Loucy (cell line): Measurements from ENCODE around the gene NCOR1.

Source experiments
- H2AFZ ChIP-seq: fragments of 200-600 bp; sonication (generic); 2 replicates; pipeline ENCODE4 v1.6.0; 2016; ENCODE audit warnings: antibody characterized with exemption, mild to moderate bottlenecking, low read length, moderate library complexity
- H3F3A ChIP-seq: fragments of 200-600 bp; 2 replicates; pipeline ENCODE4 v1.6.0; 2016; ENCODE audit warnings: antibody characterized with exemption, low read depth, mild to moderate bottlenecking
- H3K27me3 ChIP-seq: fragments of 200-600 bp; sonication (generic); 2 replicates; pipeline ENCODE4 v1.6.1; 2014; ENCODE audit warnings: low read length, mild to moderate bottlenecking; ENCODE audit not compliant: insufficient read depth, poor library complexity, severe bottlenecking
- H3K36me3 ChIP-seq: fragments of 200-600 bp; sonication (generic); 2 replicates; pipeline ENCODE4 v1.6.1; 2016; ENCODE audit warnings: low read length; ENCODE audit not compliant: insufficient read depth
- H3K4me1 ChIP-seq: fragments of 200-600 bp; sonication (generic); 2 replicates; pipeline ENCODE4 v1.5.1; 2014; ENCODE audit warnings: low read length, mild to moderate bottlenecking; ENCODE audit not compliant: insufficient read depth, poor library complexity, severe bottlenecking
- H3K4me2 ChIP-seq: fragments of 200-600 bp; sonication (generic); 2 replicates; pipeline ENCODE4 v1.6.0; 2014; ENCODE audit warnings: antibody characterized with exemption, low read length, low read depth, mild to moderate bottlenecking; ENCODE audit not compliant: poor library complexity, severe bottlenecking
- H3K4me3 ChIP-seq: fragments of 200-600 bp; sonication (generic); 2 replicates; pipeline ENCODE4 v1.5.1; 2014; ENCODE audit warnings: low read length, mild to moderate bottlenecking, mixed read lengths; ENCODE audit not compliant: poor library complexity, severe bottlenecking
- H3K79me2 ChIP-seq: fragments of 200-600 bp; sonication (generic); 2 replicates; pipeline ENCODE4 v1.6.1; 2014; ENCODE audit warnings: low read length; ENCODE audit not compliant: insufficient read depth
- H3K9ac ChIP-seq: fragments of 200-600 bp; sonication (generic); 2 replicates; pipeline ENCODE4 v1.6.0; 2014; ENCODE audit warnings: mild to moderate bottlenecking, low read depth, low read length, moderate library complexity; ENCODE audit not compliant: poor library complexity, severe bottlenecking
- H3K9me2 ChIP-seq: fragments of 200-600 bp; sonication (generic); replicated peaks from 2 replicates; pipeline ENCODE4 v1.6.1; 2016; ENCODE audit warnings: low read depth, low read length, mixed read lengths
- H3K9me3 ChIP-seq: fragments of 200-600 bp; sonication (generic); 2 replicates; pipeline ENCODE4 v1.6.1; 2014; ENCODE audit warnings: mild to moderate bottlenecking, antibody characterized with exemption, low read length, low read depth; ENCODE audit not compliant: insufficient read depth
- H4K20me1 ChIP-seq: fragments of 200-600 bp; sonication (generic); 2 replicates; pipeline ENCODE4 v1.6.0; 2014; ENCODE audit warnings: antibody characterized with exemption, low read length, mild to moderate bottlenecking; ENCODE audit not compliant: insufficient read depth, poor library complexity, severe bottlenecking
- EZH2phosphoT487 ChIP-seq: fragments of 200-600 bp; IDR thresholded peaks from 2 replicates; pipeline ENCODE4 v1.6.1; 2018; ENCODE audit warnings: antibody characterized with exemption, mild to moderate bottlenecking, moderate library complexity, borderline replicate concordance
- TF ChIP-seq, protein P1 (sequence below): fragments of 200-600 bp; sonication (generic); conservative IDR thresholded peaks from 2 replicates; pipeline ENCODE4 v1.5.1; 2014; ENCODE audit warnings: mild to moderate bottlenecking, antibody characterized with exemption, low read length

The NCOR1 gene

DNA sequence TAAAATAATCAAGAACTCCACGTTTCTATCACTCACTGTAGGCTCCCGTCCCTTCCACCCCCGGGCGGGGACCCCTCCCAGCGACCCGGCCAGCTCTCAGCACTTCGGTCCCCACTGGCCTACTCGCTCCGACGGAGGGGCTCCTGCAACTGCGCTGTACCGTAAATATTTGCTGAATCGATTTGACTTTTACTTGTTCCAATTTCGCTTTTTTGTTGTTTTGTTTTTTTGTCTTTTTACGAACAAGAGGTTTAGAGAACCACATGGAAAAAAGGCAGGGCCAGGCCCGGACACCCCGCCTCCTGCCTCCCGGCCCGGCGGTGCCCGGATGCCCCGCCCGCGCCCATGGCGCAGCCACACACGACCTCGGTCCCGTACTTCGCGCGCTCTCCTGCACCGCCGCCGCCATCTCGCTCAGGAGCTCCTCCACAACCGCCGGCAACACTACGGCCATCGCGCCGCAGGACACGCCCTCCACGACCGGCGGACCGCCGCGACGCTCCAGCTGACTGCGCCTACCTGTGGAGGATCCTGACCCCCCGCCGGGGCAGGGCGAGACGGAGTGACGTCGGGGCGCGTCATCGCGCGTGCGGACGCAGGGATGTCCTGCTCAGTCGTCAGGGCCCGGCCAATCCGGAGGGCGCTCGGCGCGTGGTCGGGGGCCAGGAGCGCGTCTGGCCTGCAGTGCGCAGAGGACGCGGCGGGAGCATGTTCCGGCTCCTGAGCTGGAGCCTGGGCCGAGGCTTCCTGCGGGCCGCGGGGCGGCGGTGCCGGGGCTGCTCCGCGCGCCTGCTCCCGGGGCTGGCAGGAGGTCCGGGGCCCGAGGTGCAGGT, 216.0 kb downstream of the NCOR1 start, which contains the start of the genes TTC19 and ZSWIM7:
Gene TTC19, plus strand, starts transcription at position 684 of the 833 bp plus-strand sequence. Its CDS starts 25 bp downstream, at position 709.
Gene ZSWIM7, minus strand, starts transcription at position 564 of the 833 bp plus-strand sequence. Its CDS starts 110 bp downstream, at position 454.
- Histone ChIP-seq H4K20me1 (peaks cover 16% of the 10 kb centered on the region), H3K36me3 (peaks cover 20% of the 10 kb centered on the region; the same call in 1 of the 2 replicates), H3K4me2 (peak within 1 kb of the TSS; percentile 96), H3K9me2 (no peaks in the 10 kb centered on the region), H3K9me3 (no peaks in the 10 kb centered on the region), H3K4me3 (peak within 1 kb of the TSS; percentile 98), H3K9ac (peak within 1 kb of the TSS; percentile 90), H3K27me3 (no peaks in the 10 kb centered on the region), H2AFZ (peak within 1 kb of the TSS; percentile 97), H3F3A (peaks cover 5% of the 10 kb centered on the region; the same call in 1 of the 2 replicates), H3K79me2 (peaks cover 33% of the 10 kb centered on the region), H3K4me1 (peaks cover 26% of the 10 kb centered on the region)
- TF ChIP-seq, protein P1, sequence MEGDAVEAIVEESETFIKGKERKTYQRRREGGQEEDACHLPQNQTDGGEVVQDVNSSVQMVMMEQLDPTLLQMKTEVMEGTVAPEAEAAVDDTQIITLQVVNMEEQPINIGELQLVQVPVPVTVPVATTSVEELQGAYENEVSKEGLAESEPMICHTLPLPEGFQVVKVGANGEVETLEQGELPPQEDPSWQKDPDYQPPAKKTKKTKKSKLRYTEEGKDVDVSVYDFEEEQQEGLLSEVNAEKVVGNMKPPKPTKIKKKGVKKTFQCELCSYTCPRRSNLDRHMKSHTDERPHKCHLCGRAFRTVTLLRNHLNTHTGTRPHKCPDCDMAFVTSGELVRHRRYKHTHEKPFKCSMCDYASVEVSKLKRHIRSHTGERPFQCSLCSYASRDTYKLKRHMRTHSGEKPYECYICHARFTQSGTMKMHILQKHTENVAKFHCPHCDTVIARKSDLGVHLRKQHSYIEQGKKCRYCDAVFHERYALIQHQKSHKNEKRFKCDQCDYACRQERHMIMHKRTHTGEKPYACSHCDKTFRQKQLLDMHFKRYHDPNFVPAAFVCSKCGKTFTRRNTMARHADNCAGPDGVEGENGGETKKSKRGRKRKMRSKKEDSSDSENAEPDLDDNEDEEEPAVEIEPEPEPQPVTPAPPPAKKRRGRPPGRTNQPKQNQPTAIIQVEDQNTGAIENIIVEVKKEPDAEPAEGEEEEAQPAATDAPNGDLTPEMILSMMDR: no peak
- no peak for TF ChIP-seq EZH2phosphoT487

DNA sequence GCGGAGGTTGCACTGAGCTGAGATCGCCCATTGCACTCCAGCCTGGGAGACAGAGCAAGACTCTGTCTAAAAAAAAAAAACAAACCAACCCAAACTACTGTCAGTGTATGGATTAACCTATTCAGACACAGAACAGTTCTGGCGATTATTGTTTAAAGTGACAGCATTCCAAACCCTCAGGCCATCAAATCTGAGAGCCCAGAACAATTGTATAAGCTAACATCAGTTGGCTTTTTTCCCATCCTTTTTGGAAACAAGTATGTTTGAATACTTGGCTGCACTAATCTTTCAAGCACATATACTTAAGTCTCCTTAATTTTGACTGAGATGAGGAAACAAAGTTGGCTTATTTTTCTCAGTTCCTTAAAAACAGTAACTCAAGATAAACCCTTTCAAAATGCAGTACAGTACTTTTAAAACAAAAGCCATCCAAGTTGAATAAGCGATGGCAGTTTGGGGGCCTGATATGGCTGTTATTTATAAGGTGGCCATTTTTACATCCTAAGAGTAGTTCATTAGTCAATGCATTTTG, 217.2 kb downstream of the NCOR1 start:
- Histone ChIP-seq H3K36me3 (peaks cover 10% of the 10 kb centered on the region; the same call in 1 of the 2 replicates), H2AFZ (no peak overlapping the region), H3K79me2 (peaks cover 32% of the 10 kb centered on the region), H3K4me3 (peak overlapping the region; percentile 98), H3K9me2 (no peaks in the 10 kb centered on the region), H3F3A (peaks cover 5% of the 10 kb centered on the region; the same call in 1 of the 2 replicates), H3K4me2 (peak overlapping the region; percentile 74), H4K20me1 (peaks cover 16% of the 10 kb centered on the region), H3K27me3 (no peaks in the 10 kb centered on the region), H3K9ac (no peak overlapping the region), H3K4me1 (peaks cover 26% of the 10 kb centered on the region), H3K9me3 (no peaks in the 10 kb centered on the region)
- TF ChIP-seq, protein P1: no peak
- TF ChIP-seq EZH2phosphoT487: no peak

DNA sequence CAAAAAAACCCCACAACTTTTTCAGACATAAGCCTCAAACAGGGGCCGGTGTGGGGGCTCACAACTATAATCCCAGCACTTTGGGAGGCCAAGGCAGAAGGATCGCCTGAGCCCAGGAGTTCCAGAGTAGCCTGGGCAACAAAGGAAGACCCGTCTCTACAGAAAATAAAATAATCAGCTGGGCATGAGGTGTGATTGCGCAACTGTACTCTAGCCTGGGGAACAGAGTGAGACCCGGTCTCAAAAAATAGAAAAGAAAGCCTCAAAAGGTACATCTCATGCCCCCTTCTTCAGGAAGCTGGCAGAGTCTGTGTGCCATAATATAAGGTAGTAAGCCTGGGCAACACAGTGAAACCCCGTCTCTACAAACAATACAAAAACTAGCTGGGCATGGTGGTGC, 219.0 kb downstream of the NCOR1 start:
- Histone ChIP-seq H3K9ac (no peak overlapping the region), H3K9me3 (no peaks in the 10 kb centered on the region), H3K4me2 (no peak overlapping the region), H3F3A (peaks cover 5% of the 10 kb centered on the region; the same call in 1 of the 2 replicates), H3K9me2 (no peaks in the 10 kb centered on the region), H3K4me1 (peaks cover 13% of the 10 kb centered on the region), H2AFZ (no peak overlapping the region), H3K4me3 (no peak overlapping the region), H3K36me3 (no peaks in the 10 kb centered on the region), H4K20me1 (peaks cover 13% of the 10 kb centered on the region), H3K27me3 (no peaks in the 10 kb centered on the region), H3K79me2 (peaks cover 14% of the 10 kb centered on the region)
- TF ChIP-seq EZH2phosphoT487: no peak
- TF ChIP-seq, protein P1: no peak
